KMS-11 (cell line): Measurements from ENCODE around the gene SLC1A2.

Experiments
- H2AFZ ChIP-seq: fragments of 200-600 bp; sonication (generic); 2 replicates; pipeline ENCODE4 v1.6.1; 2016; ENCODE audit warnings: antibody characterized with exemption, mixed run types, low read depth
- H3K27ac ChIP-seq: fragments of 200-600 bp; sonication (generic); 2 replicates; pipeline ENCODE4 v1.6.1; 2016; ENCODE audit warnings: mild to moderate bottlenecking, mixed run types
- H3K27me3 ChIP-seq: fragments of 200-600 bp; sonication (generic); 2 replicates; pipeline ENCODE4 v1.6.1; 2017; ENCODE audit warnings: mild to moderate bottlenecking, low read depth, mixed run types, moderate library complexity; ENCODE audit not compliant: insufficient read depth
- H3K36me3 ChIP-seq: fragments of 200-600 bp; sonication (generic); 2 replicates; pipeline ENCODE4 v1.6.1; 2017; ENCODE audit warnings: mild to moderate bottlenecking, mixed run types; ENCODE audit not compliant: insufficient read depth
- H3K4me1 ChIP-seq: fragments of 200-600 bp; sonication (generic); 2 replicates; pipeline ENCODE4 v1.6.1; 2016; ENCODE audit warnings: mild to moderate bottlenecking, low read depth, mixed run types; ENCODE audit not compliant: poor library complexity, severe bottlenecking
- H3K4me2 ChIP-seq: fragments of 200-600 bp; sonication (generic); 2 replicates; pipeline ENCODE4 v1.7.0; 2016; ENCODE audit warnings: mild to moderate bottlenecking, mixed run types
- H3K4me3 ChIP-seq: fragments of 200-600 bp; sonication (generic); IDR thresholded peaks from 2 replicates; pipeline ENCODE4 v1.6.1; 2017; ENCODE audit warnings: low read depth, low read length, mixed read lengths; ENCODE audit not compliant: insufficient read depth
- H3K79me2 ChIP-seq: fragments of 200-600 bp; sonication (generic); 2 replicates; pipeline ENCODE4 v1.6.1; 2016; ENCODE audit warnings: low read depth, mixed run types; ENCODE audit not compliant: insufficient read depth
- H3K9ac ChIP-seq: fragments of 200-600 bp; sonication (generic); 2 replicates; pipeline ENCODE4 v1.6.1; 2016; ENCODE audit warnings: mild to moderate bottlenecking, mixed run types
- H4K20me1 ChIP-seq: fragments of 200-600 bp; sonication (generic); 2 replicates; pipeline ENCODE4 v1.6.1; 2016; ENCODE audit warnings: mild to moderate bottlenecking, mixed run types; ENCODE audit not compliant: insufficient read depth
- CTCF ChIP-seq: fragments of 200-600 bp; sonication (generic); conservative IDR thresholded peaks from 2 replicates; pipeline ENCODE4 v1.6.1; 2017; ENCODE audit warnings: low read depth, mild to moderate bottlenecking, antibody characterized with exemption, low read length, moderate library complexity, mixed read lengths

The SLC1A2 gene

DNA sequence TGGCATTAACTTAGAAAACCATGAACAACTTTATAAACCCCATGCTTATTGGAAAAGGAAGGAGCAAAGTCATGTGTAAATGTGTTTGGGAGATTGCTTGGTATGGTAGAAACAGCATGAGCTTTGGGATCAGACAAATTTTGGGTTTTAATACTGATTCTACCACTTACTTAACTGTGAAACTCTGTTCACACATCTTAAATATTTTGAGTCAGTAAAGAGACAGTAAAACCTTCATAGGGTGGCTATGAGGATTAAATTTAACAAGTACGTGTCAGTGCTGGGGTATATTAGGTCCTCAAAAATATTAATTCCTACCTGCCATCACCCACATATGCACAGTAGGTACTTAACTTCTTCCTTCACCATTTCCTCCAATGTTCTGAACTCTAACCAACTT, 183.9 kb downstream of the SLC1A2 start:
- H3K27me3 ChIP-seq, result no peaks in the 10 kb centered on the region
- no peak overlapping the region for H3K4me2 ChIP-seq
- no peaks in the 10 kb centered on the region for H4K20me1 ChIP-seq
- no peak overlapping the region for H3K4me3 ChIP-seq
- no peak overlapping the region for H2AFZ ChIP-seq
- no peak overlapping the region for H3K27ac ChIP-seq
- H3K4me1 ChIP-seq, result no peaks in the 10 kb centered on the region
- H3K9ac ChIP-seq, result no peak overlapping the region
- TF ChIP-seq CTCF, result no peak
- no peaks in the 10 kb centered on the region for H3K36me3 ChIP-seq
- no peaks in the 10 kb centered on the region for H3K79me2 ChIP-seq

GRCh38 chr11:35235157-35235468, 184.2 kb downstream of the SLC1A2 start:
- no peak overlapping the region for H3K4me2 ChIP-seq
- no peaks in the 10 kb centered on the region for H3K27me3 ChIP-seq
- no peak overlapping the region for H2AFZ ChIP-seq
- no peak overlapping the region for H3K4me3 ChIP-seq
- H3K4me1 ChIP-seq, result no peaks in the 10 kb centered on the region
- no peak overlapping the region for H3K9ac ChIP-seq
- no peak for TF ChIP-seq CTCF
- no peaks in the 10 kb centered on the region for H3K79me2 ChIP-seq
- H3K27ac ChIP-seq, result no peak overlapping the region
- no peaks in the 10 kb centered on the region for H4K20me1 ChIP-seq
- no peaks in the 10 kb centered on the region for H3K36me3 ChIP-seq

- TF ChIP-seq CTCF, result no peak
- no peak overlapping the region for H3K9ac ChIP-seq
- no peaks in the 10 kb centered on the region for H4K20me1 ChIP-seq
- H3K4me1 ChIP-seq, result no peaks in the 10 kb centered on the region
- H3K79me2 ChIP-seq, result no peaks in the 10 kb centered on the region
- H3K36me3 ChIP-seq, result no peaks in the 10 kb centered on the region
- no peaks in the 10 kb centered on the region for H3K27me3 ChIP-seq
- no peak overlapping the region for H3K4me2 ChIP-seq
- H3K4me3 ChIP-seq, result no peak overlapping the region
- no peak overlapping the region for H2AFZ ChIP-seq
- H3K27ac ChIP-seq, result no peak overlapping the region
Observed at GRCh38 chr11:35234460-35235156, 184.8 kb downstream of the SLC1A2 start.

DNA sequence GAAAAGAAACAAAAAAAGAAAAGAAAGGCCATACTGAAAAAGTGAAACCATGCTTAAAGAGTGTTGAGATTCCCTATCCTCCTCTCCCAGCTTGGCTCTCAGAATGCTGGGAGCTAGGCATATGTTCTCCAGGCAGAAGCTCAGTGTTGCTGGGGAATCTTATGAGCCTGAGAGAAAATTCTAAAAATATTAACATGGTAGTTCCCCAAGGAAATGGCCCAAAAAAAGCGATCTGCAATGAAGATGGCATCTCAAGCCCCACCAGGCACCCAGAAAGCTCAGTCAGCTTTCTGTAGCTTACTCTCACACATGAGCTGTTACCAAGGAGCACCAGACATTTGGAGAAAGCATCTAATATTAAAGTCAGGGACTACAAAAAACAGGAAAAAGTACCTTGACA, 185.8 kb downstream of the SLC1A2 start:
- TF ChIP-seq CTCF, result no peak
- Histone ChIP-seq H3K36me3 (no peaks in the 10 kb centered on the region), H3K9ac (no peak overlapping the region), H3K4me3 (no peak overlapping the region), H3K79me2 (no peaks in the 10 kb centered on the region), H3K4me2 (no peak overlapping the region), H2AFZ (no peak overlapping the region), H3K27me3 (no peaks in the 10 kb centered on the region), H3K4me1 (no peaks in the 10 kb centered on the region), H4K20me1 (no peaks in the 10 kb centered on the region), H3K27ac (no peak overlapping the region)
